ENCODE measurements around the gene WDFY2. TPM values are rescaled to one million over a fixed set of nuclear protein-coding genes. Genes with fewer than 3 reads are reported as not detected.

WDFY2 gene
- total and polyA plus RNA-seq, 8 donors: 11.4 to 25.2 (median 17.2) TPM

DNA sequence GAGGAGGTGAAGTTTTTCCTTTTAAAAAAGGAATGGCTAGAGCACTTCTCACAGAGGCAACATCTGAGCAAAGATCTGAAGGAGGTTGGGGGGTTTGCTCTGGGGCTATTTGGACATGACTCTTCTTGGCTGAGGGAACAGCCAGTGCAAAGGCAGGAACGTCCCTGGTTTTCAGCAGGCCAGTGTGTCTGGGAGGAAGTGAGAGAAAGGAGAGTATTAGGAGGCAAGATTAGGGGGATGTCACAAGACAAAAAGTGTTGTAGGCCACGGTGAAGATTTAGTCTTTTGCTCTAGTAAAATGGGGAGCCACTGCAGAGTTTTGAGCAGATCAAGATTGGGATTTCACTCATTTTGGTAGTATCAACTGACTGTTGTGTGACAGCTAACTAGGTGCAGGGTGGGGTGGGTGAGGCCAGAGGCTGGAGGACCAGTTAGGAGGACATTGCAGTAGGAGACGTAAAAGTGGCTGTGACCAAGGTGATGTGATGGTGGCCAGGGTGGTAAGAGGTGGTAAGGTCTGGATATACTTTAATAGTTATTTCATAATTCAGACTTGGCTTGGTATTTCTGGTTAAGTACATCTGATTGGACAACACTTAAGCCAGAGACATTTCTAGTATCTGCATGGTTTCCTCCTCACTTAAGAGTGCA, 40.6 kb downstream of the WDFY2 start:
- 89 to 95% methylated on average over 3 of the region's 3 CpGs for WGBS, 2 donors
- Histone ChIP-seq H3K4me1 (peaks cover 16 to 23% (median 17%) of the 10 kb centered on the region in 3 donors), H3K4me3 (no peak overlapping the region), H3K27ac (no peak overlapping the region), H3K36me3 (no peaks in the 10 kb centered on the region), H3K27me3 (no peaks in the 10 kb centered on the region), H3K9me3 (no peaks in the 10 kb centered on the region)
- DNase-seq (no peak), FAIRE-seq (no peak), ATAC-seq (no peak)
- TF ChIP-seq, protein P1, sequence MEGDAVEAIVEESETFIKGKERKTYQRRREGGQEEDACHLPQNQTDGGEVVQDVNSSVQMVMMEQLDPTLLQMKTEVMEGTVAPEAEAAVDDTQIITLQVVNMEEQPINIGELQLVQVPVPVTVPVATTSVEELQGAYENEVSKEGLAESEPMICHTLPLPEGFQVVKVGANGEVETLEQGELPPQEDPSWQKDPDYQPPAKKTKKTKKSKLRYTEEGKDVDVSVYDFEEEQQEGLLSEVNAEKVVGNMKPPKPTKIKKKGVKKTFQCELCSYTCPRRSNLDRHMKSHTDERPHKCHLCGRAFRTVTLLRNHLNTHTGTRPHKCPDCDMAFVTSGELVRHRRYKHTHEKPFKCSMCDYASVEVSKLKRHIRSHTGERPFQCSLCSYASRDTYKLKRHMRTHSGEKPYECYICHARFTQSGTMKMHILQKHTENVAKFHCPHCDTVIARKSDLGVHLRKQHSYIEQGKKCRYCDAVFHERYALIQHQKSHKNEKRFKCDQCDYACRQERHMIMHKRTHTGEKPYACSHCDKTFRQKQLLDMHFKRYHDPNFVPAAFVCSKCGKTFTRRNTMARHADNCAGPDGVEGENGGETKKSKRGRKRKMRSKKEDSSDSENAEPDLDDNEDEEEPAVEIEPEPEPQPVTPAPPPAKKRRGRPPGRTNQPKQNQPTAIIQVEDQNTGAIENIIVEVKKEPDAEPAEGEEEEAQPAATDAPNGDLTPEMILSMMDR (IDR thresholded peaks at IDR 0.05): no peak
- intact Hi-C loops (cut with DNase I): no loop called here

DNA sequence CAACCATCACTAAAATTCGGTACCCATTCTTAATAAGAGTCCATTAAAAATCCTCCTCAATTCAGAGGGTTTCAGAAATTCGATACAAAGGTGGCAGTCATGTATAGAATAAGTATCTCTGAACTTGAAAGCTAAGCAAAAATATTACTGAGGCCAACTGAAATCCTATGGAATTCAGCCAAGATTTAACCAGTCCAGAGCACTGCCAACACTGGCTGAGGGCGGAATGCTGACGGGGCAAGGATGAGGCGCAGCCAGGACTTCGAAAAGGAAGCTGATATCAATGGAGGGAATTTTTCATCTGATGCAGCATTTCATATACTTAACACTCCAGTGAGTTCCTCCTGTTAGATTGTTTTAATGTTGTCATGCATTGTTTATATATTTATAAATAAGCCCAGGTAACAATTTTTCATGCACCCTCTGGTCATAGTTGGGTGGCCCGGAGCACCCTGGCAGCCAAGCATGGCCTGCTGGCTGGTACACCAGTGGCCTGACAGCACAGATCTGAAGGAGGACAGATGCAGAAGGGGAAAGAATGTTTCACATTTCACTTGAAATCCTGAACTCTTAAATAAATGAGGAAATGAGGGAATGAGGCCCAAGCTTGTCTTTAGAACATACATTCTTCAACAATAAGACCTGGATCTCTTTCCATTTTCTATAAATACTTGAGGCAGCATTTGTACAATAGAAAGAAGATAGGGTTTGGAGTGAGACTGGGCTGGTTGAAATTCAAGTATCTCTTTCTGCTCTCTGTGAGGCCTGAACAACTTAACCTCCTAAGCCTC, 41.5 kb downstream of the WDFY2 start:
- Histone ChIP-seq H3K9me3 (no peaks in the 10 kb centered on the region), H3K4me1 (peaks cover 16 to 23% (median 17%) of the 10 kb centered on the region in 3 donors), H3K36me3 (no peaks in the 10 kb centered on the region), H3K27ac (peak overlapping the region in 2 of 4 donors; percentile 48 to 52), H3K27me3 (no peaks in the 10 kb centered on the region), H3K4me3 (no peak overlapping the region)
- DNase-seq: peak in 5 of 6 donors; percentile 59 to 75 (median 61)
- peak; percentile 74 to 85 (median 77) for ATAC-seq
- intact Hi-C loops (cut with DNase I): no loop called here
- FAIRE-seq: no peak
- TF ChIP-seq, protein P1 (IDR thresholded peaks at IDR 0.05): no peak
- 36 to 41% methylated on average over 7 of the region's 7 CpGs for WGBS, 2 donors

DNA sequence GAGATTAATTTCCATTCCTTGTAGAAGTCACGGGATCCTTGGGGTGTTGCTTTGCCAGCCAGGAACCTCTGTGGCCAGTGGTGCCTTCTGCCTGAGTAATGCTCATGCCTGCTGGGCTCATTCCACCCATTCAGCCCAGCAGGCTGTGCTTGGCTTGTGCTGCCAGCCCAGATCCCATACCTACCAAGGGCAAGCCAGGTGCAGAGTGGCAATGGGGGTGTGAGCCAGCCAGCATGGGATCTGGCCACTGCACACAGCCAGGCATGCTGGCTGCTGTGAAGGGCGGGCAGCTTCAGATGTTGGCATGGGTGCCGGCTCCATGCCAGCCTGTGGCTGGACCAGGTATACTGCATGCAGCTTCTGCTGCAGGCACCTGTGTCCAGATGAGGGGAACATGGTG, 42.5 kb downstream of the WDFY2 start:
- H3K27me3 ChIP-seq: no peaks in the 10 kb centered on the region
- FAIRE-seq: no peak

DNA sequence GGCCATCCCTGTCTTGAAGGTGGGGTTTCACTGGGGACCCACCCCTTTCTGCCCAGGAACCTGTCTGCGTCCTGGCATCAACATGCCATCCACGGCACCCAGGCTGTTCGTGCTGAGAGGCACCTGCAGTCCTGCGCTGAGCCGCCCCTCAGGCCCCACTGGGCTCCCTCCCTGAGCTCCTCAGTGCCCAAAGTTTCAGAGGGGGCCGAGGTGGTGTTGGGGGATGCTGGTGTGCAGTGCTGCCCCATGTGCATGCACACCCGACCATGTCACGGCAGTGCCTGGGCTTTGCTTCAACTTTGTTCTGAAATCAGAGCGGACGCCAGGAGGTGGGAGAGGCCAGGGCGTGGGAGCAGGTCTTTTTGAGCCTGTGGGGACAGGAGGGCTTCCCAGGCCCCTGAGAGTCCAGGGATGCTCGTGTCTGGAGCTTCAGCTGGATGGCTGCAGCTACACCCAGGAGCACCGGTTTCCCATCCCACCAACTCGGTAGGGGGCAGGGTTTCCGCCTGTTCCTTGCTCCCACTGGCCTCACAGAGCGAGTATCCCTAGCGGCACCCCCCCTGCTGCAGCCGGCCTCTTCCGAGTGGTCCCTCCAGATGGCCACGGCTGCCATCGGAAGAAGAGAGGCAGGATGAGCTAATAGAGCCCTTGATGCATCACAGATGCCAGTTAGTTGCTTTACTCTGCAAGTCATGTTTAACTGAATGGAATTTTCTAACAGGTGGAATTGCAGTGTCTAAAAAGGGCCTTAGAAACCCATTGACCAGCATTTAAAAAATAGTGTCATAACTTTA, 44.0 kb downstream of the WDFY2 start:
- no peaks in the 10 kb centered on the region for H3K36me3 ChIP-seq
- no peaks in the 10 kb centered on the region for H3K9me3 ChIP-seq
- no peak overlapping the region for H3K27ac ChIP-seq
- H3K4me3 ChIP-seq: no peak overlapping the region
- intact Hi-C loops (cut with DNase I): no loop called here
- no peak for ATAC-seq
- peak in 1 of 6 donors; percentile 60 for DNase-seq
- no peaks in the 10 kb centered on the region for H3K27me3 ChIP-seq
- peaks cover 16 to 23% (median 23%) of the 10 kb centered on the region in 3 donors for H3K4me1 ChIP-seq
- FAIRE-seq: no peak
- TF ChIP-seq, protein P1 (IDR thresholded peaks at IDR 0.05): no peak
- 94 to 98% methylated on average over 21 of the region's 21 CpGs for WGBS, 2 donors

More for the DNA sequence above, 42.5 kb downstream of the WDFY2 start:
- Histone ChIP-seq H3K9me3 (no peaks in the 10 kb centered on the region), H3K27ac (peak overlapping the region in 2 of 4 donors; percentile 48 to 52), H3K36me3 (no peaks in the 10 kb centered on the region), H3K4me1 (peaks cover 16 to 23% (median 17%) of the 10 kb centered on the region in 3 donors), H3K4me3 (no peak overlapping the region)
- DNase-seq (peak; percentile 69 to 89 (median 76)), ATAC-seq (peak; percentile 76 to 91 (median 85))
- 29 to 32% methylated on average over 3 of the region's 3 CpGs for whole genome bisulfite sequencing, 2 donors
- intact Hi-C loops (cut with DNase I): no loop called here
- TF ChIP-seq, protein P1 (IDR thresholded peaks at IDR 0.05): no peak

All from pancreas (tissue), 10 donors.